Pancreas (tissue), 10 donors: Measurements from ENCODE around the gene STAT3. TPM values are rescaled to one million over a fixed set of nuclear protein-coding genes. Genes with fewer than 3 reads are reported as not detected.

ENCODE experiments used
- ATAC-seq, 4 donors: fragments of 200-7000 bp; cut with Tn5 transposase; one replicate each; pipeline versions ENCODE4 v1.8.0 to v1.9.1; 2020; ENCODE audit warnings: mild to moderate bottlenecking in 4 of 4, moderate library complexity in 4 of 4
- DNase-seq, 6 donors: peaks; one replicate each; pipeline ENCODE4 v3.0.0-alpha.2; 2020
- FAIRE-seq: peaks from 2 replicates; lab custom pipeline; 2012; peaks lifted over from hg19 to GRCh38; lab: Jason Lieb, UNC
- H3K27ac ChIP-seq, 4 donors: fragments of 200-600 bp; sonication (generic); 1 replicate in 3 of 4; 2 replicates in 1 of 4; pipeline versions ENCODE4 v1.5.0 to v1.8.0; 2020
- H3K27me3 ChIP-seq, 4 donors: fragments of 200-600 bp; one replicate each; pipeline ENCODE4 v1.8.0; 2021
- H3K36me3 ChIP-seq, 3 donors: fragments of 200-600 bp; sonication (generic) in 1 of 3; one replicate each; pipeline versions ENCODE4 v1.5.0 to v1.8.0; 2020 to 2021
- H3K4me1 ChIP-seq, 3 donors: fragments of 200-600 bp; one replicate each; pipeline ENCODE4 v1.8.0; 2021
- H3K4me3 ChIP-seq, 4 donors: fragments of 200-600 bp; sonication (generic) in 2 of 4; one replicate each; pipeline versions ENCODE4 v1.5.0 to v1.8.0; 2020 to 2021
- H3K9me3 ChIP-seq, 4 donors: fragments of 200-600 bp; one replicate each; pipeline ENCODE4 v1.8.0; 2021
- WGBS, 2 donors: extraction: QIAGEN DNeasy Blood & Tissue Kit; methylation state at CpG; one replicate each; pipeline ENCODE4 v1.1.7; 2013; 5-methylcytosine and 5-hydroxymethylcytosine counted together
- intact Hi-C, 3 donors: fragments of 100-400 bp; cut with DNase I; formaldehyde crosslinking; loops; one replicate each; pipeline versions ENCODE4 v1.11.1 to v1.14.2; 2022
- polyA plus RNA-seq, 2 donors: library from polyadenylated mRNA; stranded (reverse); fragments of 200-250 nt; gene quantifications; one replicate each; pipeline ENCODE4 v1.2.3, GENCODE V29; 2013
- total RNA-seq, 6 donors: library from RNA; stranded (reverse); fragmentation: NEBNext Ultra II Directional in 4 of 6; extraction: Animal tissue kit (Norgen Biotek cat#: 25700) in 4 of 6; gene quantifications; one replicate each; pipeline versions ENCODE4 v1.2.1 to v1.2.4, GENCODE V29; 2021 to 2023
- TF ChIP-seq, protein P1 (sequence below), 4 donors: fragments of 200-600 bp; sonication (generic) in 3 of 4; IDR thresholded peaks; one replicate each; pipeline versions ENCODE4 v1.5.0 to v1.8.0; 2021; ENCODE audit warnings: antibody characterized with exemption in 4 of 4
- donor health status: healthy with polysubstance abuse.
- donor health status: DM: no; HTN: no; CAD: no; lungs with moderate emphysema.
- donor health status: DM: no; HTN: no; CAD: no.
- donor health status: control.
- donor health status: control.
- donor health status: Bipolar disorder and iron deficiency.
- donor health status: DM: yes; HTN: yes; CAD: no.
- donor health status: DM: no; HTN: no; CAD: no.
- donor health status: DM: no; HTN: no; CAD: no.
- donor health status: DM: yes; HTN: yes; CAD: no.

Gene STAT3
- total and polyA plus RNA-seq, 8 donors = 37.9 to 127 (median 70.6) TPM

DNA sequence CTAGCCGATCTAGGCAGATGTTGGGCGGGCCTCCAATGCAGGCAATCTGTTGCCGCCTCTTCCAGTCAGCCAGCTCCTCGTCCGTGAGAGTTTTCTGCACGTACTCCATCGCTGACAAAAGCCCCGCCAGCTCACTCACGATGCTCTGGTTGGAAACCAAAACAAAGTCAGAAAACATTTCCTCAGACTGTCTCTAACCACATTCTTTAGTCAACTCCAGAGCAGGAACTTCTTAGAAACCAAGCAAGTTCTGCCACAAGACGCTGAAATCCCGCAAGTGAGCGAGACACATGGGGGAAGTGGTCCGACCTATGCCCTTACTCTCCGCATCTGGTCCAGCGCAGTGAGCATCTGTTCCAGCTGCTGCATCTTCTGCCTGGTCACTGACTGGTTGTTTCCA, 50.8 kb downstream of the STAT3 start:
- DNase-seq (no peak), ATAC-seq (peak in 2 of 4 donors; percentile 26 to 61), FAIRE-seq (no peak)
- TF ChIP-seq, protein P1, sequence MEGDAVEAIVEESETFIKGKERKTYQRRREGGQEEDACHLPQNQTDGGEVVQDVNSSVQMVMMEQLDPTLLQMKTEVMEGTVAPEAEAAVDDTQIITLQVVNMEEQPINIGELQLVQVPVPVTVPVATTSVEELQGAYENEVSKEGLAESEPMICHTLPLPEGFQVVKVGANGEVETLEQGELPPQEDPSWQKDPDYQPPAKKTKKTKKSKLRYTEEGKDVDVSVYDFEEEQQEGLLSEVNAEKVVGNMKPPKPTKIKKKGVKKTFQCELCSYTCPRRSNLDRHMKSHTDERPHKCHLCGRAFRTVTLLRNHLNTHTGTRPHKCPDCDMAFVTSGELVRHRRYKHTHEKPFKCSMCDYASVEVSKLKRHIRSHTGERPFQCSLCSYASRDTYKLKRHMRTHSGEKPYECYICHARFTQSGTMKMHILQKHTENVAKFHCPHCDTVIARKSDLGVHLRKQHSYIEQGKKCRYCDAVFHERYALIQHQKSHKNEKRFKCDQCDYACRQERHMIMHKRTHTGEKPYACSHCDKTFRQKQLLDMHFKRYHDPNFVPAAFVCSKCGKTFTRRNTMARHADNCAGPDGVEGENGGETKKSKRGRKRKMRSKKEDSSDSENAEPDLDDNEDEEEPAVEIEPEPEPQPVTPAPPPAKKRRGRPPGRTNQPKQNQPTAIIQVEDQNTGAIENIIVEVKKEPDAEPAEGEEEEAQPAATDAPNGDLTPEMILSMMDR (IDR thresholded peaks at IDR 0.05) = no peak
- H3K27me3 ChIP-seq = no peaks in the 10 kb centered on the region
- H3K4me1 ChIP-seq = no peaks in the 10 kb centered on the region
- peaks cover 11 to 61% (median 42%) of the 10 kb centered on the region in 3 donors for H3K36me3 ChIP-seq
- no peak overlapping the region for H3K27ac ChIP-seq
- WGBS, 2 donors = 84 to 90% methylated on average over 15 of the region's 15 CpGs
- H3K4me3 ChIP-seq = no peak overlapping the region
- intact Hi-C loops = no loop called here
- H3K9me3 ChIP-seq = no peaks in the 10 kb centered on the region

DNA sequence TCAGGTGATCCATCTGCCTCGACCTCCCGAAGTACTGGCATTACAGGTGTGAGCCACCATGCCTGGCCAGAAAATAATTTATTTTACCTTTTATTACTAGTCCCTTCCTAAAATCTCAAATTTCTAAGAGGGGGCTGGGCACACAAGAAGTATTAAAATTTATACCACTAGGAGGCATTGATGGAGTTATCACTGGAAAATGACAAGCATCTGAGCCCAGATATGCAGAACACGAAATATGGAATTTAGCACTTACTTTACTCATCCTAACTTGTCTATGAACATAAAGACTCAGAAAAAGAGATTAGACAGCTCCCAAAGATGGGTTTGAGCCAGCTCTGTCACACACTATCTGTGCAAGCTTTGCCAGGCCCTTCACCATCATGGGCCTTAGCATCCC, 53.6 kb downstream of the STAT3 start:
- Histone ChIP-seq H3K4me1 (peaks cover 0 to 2% (median 0%) of the 10 kb centered on the region in 3 donors), H3K27ac (no peak overlapping the region), H3K36me3 (peaks cover 15 to 75% (median 50%) of the 10 kb centered on the region in 3 donors), H3K4me3 (no peak overlapping the region), H3K9me3 (no peaks in the 10 kb centered on the region), H3K27me3 (no peaks in the 10 kb centered on the region)
- intact Hi-C loops = no loop called here
- TF ChIP-seq, protein P1 (IDR thresholded peaks at IDR 0.05) = no peak
- DNase-seq = no peak
- no peak for FAIRE-seq
- 77 to 89% methylated on average over 3 of the region's 3 CpGs for WGBS, 2 donors
- no peak for ATAC-seq

DNA sequence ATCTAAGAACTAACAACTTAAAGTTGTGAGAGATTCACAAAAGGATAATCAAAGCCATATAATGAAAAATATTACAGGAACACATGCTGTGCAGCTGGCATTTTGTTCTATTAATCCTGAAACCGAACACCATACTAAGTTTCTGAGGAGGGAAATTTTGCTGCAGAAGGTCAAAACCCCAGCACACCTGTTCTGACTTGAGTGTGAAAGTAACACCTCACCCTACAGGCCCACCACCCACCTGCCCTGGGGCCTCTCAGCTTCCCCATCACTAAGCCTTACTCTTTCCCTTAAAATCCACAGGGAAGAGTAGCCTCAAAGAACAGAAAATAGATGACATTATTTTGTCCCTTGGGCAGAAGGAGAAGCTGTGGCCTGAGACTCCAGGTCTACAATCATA, 55.2 kb downstream of the STAT3 start:
- no peak for FAIRE-seq
- peaks cover 15 to 76% (median 45%) of the 10 kb centered on the region in 3 donors for H3K36me3 ChIP-seq

DNA sequence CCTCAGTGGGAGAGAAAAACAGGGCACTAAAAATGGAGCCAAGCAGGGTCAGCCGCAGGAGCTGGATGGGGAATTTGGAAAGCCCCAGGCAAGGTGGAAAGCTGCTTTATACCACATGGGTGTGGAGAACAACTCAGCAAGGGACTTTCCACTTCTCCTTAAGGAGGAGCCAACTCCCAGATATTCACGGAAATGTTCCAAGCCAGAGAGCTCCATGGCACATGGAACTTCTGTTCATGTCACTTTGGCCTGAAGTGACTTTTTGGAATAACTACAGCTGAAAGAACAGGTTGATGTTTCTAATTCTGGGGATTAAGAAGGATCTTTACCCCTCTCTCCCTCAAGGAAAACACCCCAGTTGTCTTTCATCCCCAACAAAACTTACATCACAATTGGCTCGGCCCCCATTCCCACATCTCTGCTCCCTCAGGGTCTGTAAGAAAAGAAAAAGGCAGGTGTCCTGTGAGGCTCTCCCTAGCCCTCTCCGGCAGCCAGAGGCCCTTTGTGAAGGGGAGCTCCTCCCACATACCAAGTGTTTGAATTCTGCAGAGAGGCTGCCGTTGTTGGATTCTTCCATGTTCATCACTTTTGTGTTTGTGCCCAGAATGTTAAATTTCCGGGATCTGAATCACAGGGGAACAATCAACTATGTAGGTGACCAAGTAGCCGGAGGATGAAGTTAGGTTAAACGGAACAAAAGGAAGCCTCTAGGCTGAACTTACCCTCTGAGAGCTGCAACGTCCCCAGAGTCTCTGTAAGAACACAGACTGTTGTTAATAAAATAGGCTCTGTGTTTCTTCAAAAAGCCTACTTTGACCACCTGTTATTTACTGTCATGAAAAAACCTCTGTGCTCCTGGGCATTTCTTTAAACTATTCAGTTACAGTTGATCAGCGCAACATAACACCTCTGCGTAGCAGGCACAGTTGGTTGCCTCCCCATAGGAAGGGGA, 58.9 kb downstream of the STAT3 start:
- intact Hi-C loops = loop anchor here in 2 of 3 donors (10.0 kb wide), 2 partner anchors 76 to 186 kb away; no protein-coding TSS in a partner anchor
- no peak overlapping the region for H3K4me3 ChIP-seq
- peak in 3 of 4 donors; percentile 63 to 85 (median 78) for ATAC-seq
- peaks cover 8 to 75% (median 40%) of the 10 kb centered on the region in 3 donors for H3K36me3 ChIP-seq
- H3K27me3 ChIP-seq = no peaks in the 10 kb centered on the region
- WGBS, 2 donors = 69% methylated on average over 11 of the region's 11 CpGs
- peak overlapping the region in 2 of 4 donors; percentile 10 to 52 for H3K27ac ChIP-seq
- TF ChIP-seq, protein P1 (IDR thresholded peaks at IDR 0.05) = no peak
- FAIRE-seq = no peak
- no peak for DNase-seq
- H3K9me3 ChIP-seq = no peaks in the 10 kb centered on the region
- H3K4me1 ChIP-seq = peaks cover 0 to 3% (median 0%) of the 10 kb centered on the region in 3 donors

More for the DNA sequence above, 55.2 kb downstream of the STAT3 start:
- no peak overlapping the region for H3K4me3 ChIP-seq
- no peaks in the 10 kb centered on the region for H3K9me3 ChIP-seq
- ATAC-seq (no peak), DNase-seq (no peak)
- H3K27me3 ChIP-seq = no peaks in the 10 kb centered on the region
- no peak overlapping the region for H3K27ac ChIP-seq
- TF ChIP-seq, protein P1 (IDR thresholded peaks at IDR 0.05) = no peak
- intact Hi-C loops = no loop called here
- WGBS, 2 donors = 87 to 91% methylated on average over 1 of the region's 1 CpG
- H3K4me1 ChIP-seq = peaks cover 0 to 3% (median 0%) of the 10 kb centered on the region in 3 donors
